ENCODE data around the gene ARL6IP1.

ARL6IP1 gene

GRCh38 chr16:18801145-18801972 is at the start of gene ARL6IP1:
Gene ARL6IP1, minus strand, starts transcription at chr16:18801549. Its CDS starts 83 bp downstream, at chr16:18801466.
- DNase-seq (ENCODE audit: low spot score): peak; percentile 100

- DNase-seq (ENCODE audit: low spot score): no peak
Measured at GRCh38 chr16:18846416-18846815, 45.1 kb upstream of the ARL6IP1 start.

- no peak for DNase-seq (ENCODE audit: low spot score)
Measured at GRCh38 chr16:18842565-18842964, 41.2 kb upstream of the ARL6IP1 start.

GRCh38 chr16:18841833-18842525 is 40.6 kb upstream of the ARL6IP1 start:
- DNase-seq (ENCODE audit: low spot score): peak; percentile 66

GRCh38 chr16:18839555-18839954 is 38.2 kb upstream of the ARL6IP1 start:
- DNase-seq (ENCODE audit: low spot score): no peak

- DNase-seq (ENCODE audit: low spot score): no peak
Measured at GRCh38 chr16:18836702-18837101, 35.4 kb upstream of the ARL6IP1 start.

GRCh38 chr16:18834864-18835263 is 33.5 kb upstream of the ARL6IP1 start:
- DNase-seq (ENCODE audit: low spot score): no peak

- no peak for DNase-seq (ENCODE audit: low spot score)
Measured at GRCh38 chr16:18833707-18834505, 32.6 kb upstream of the ARL6IP1 start.

GRCh38 chr16:18832613-18833012 is 31.3 kb upstream of the ARL6IP1 start:
- no peak for DNase-seq (ENCODE audit: low spot score)

- no peak for DNase-seq (ENCODE audit: low spot score)
Measured at GRCh38 chr16:18832006-18832405, 30.7 kb upstream of the ARL6IP1 start.

- no peak for DNase-seq (ENCODE audit: low spot score)
Measured at GRCh38 chr16:18829251-18829650, 27.9 kb upstream of the ARL6IP1 start.

DNA sequence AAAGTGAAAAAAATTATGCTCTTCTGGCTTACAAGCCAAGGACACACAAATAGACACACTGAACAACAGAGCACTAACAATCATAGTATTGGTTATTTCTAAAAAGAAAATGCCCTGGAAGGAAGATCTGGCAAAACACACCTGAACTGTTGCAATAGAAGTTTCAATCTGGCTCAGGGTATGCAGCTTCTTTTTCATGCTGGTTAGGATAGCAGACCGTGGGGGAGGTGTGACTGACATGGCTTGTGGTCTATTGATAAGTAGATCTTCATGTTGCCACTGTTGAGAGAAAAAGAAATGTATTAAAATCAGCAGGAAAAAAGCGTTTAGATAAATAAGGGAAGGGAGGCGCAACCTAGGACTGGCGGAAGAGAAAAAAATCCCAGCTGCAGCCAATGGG is 26.5 kb upstream of the ARL6IP1 start:
- DNase-seq (ENCODE audit: low spot score): no peak

- peak; percentile 56 for DNase-seq (ENCODE audit: low spot score)
Measured at GRCh38 chr16:18816286-18816685, 14.9 kb upstream of the ARL6IP1 start.

DNA sequence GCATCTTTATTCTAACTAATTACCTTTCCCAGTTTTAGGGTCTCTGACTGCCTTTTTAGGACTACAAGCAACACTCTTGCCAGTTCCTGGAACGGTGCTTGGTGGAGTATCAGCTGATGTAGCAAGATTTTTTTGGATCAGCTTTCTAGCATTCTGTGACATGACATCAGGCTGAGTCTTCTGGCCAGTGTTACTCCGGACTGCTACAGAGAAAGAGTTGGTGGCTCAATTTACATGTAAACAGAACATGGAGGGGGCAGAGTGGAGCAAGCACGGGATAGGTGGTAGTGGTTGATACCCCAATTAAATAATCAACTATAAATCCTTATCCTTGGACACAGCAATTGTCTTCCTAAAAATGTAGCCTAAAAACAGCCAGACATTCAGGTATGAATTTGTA is 10.6 kb upstream of the ARL6IP1 start:
- no peak for DNase-seq (ENCODE audit: low spot score)

DNA sequence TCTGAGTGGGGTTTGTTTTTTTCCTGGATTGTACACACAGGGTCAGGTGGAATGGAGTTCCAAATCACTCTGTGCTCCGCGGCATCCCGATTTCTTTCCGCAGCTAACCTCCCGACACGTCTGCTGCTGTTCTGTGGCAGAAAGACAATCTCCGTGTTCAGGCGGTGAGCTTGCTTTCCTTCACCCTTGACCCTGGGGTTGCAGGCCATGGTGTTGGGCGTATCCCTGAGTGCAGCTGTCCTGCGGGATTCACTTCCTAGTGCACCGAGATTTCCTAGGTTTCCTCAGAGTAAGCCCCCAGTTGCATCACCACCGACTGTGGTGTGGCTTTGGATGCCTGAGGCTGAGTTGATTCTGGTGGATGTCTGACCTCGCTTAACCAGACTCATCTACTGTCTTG is 7.8 kb upstream of the ARL6IP1 start:
- no peak for DNase-seq (ENCODE audit: low spot score)

DNA sequence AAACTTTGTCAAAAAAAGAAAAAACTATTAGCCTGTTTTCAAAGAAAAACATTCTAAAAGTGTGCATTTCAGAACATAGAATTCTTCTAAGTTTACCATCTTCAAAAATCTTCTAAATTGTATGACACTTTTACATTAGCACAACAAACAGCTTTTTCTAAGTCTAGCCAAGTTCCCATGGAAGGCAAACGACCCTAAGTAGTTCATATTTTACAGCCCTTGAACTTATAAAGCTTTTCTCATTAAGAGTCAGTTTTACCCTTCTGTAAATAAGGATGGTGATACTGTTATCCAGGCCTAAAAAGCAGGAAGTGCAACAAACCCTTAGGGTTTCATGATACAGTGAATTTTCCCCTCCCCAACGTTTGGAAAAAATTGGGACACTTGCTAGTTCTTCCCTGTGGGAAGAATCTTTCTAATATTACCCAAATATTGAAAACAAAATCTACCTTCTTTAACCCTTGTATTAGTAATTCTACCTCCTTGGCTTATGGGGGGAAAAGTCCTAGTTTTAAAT is 4.0 kb upstream of the ARL6IP1 start:
- no peak for DNase-seq (ENCODE audit: low spot score)

DNA sequence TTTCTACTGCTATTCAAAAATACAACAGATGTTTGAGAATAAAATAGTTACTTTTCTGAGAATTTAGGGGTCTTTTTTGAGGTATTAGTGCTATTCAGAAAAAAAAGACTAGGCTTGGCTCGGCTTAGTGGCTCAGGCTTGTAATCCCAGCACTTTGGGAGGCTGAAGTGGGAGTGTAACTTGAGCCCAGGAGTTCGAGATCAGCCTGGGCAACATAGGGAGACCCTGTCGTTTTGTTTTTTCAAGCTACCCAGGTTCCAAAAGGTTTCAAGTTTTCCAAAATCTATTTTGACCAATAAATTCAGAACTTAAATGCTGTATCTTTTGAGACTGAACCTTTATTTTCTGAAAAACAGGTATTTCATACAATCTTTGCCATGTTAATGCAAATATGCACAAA is 3.2 kb upstream of the ARL6IP1 start:
- DNase-seq (ENCODE audit: low spot score): no peak

- DNase-seq (ENCODE audit: low spot score): no peak
Measured at GRCh38 chr16:18803569-18804462, 2.5 kb upstream of the ARL6IP1 start.

- no peak for DNase-seq (ENCODE audit: low spot score)
Measured at GRCh38 chr16:18802767-18803343, 1.5 kb upstream of the ARL6IP1 start.

DNA sequence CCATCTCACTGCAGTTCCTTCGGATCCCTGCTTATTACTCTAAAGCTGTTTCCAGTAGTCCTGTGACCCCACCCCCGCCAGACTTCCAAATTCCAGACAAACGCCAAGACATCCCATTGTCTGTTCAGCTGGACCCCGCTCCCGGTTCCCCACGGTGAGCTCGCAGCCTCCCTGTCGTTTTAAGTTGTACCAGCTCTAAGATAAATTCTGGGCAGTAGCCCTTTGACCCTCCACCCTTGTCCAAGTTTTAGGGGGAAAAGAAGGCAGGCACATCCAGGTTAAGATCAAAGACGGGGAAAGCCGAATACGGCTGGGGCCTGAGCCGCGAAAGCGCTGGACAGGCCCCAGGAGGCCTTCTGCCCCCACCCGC is 589 bp downstream of the ARL6IP1 start:
- DNase-seq (ENCODE audit: low spot score): no peak

- DNase-seq (ENCODE audit: low spot score): no peak
Measured at GRCh38 chr16:18800293-18800692, 1.1 kb downstream of the ARL6IP1 start.
